Glomerular visceral epithelial cell (primary cell): ENCODE measurements around the gene IMMP2L.

Experiments used
- DNase-seq: peaks from one replicate; pipeline ENCODE4 v3.0.0-alpha.2; 2016; ENCODE audit errors: extremely low spot score

IMMP2L gene

DNA sequence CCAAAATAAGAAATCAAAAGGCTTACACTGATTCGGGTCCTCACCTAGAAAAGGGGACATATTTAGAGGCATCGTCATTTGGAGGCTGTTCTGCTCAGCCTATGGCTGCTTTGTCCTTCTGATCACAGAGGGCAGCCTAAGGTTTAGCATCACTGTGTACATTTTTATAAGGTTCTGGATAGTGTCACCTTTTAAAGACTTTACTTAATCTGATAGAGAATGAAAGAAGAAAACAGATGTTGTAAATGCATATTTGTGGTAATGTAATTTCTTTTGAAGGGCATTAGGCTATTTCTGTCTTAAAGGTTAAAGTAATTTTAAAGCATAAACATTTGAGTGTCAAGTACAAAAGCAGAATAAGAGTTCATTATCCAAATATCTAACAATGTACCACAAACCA lies 916.7 kb downstream of the IMMP2L start:
- DNase-seq: no peak

DNA sequence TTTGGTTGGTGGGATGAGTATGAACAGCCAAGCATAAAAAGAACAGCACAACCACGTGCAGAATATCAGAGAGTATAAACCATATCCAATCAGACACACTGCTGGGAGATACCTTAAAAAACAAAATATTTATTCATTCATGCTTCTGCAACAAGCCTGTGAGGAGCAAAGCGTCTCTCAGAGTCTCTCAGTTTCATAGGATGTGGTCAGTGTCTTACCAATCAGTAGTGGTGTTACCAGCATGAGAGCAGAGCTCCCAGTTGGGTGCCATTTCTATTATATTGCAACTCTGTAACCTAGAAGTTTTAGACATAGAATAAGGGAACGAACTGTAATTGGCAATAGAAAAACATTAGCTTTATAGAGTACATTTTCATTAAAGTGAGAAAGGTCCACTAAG lies 917.2 kb downstream of the IMMP2L start:
- DNase-seq: no peak

DNA sequence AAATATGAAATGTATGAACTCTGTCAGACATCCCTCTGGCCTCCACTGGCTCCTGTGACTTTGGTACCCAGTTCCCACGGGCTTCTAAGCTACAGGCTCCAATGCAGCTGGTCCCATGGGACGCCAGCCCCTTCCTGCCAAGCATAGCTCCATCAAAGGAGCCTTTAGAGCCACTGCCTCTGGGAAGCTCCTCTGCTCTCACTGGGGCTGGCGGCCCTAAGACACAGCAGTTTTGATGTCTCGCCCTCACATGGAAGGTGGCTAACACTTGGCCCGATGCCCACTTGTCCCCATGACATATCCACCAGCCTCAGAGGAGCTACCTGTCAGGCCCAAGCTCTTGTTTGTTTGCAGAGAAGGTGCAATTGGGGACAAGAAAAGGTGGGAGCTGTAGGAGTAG lies 925.0 kb downstream of the IMMP2L start:
- no peak for DNase-seq

DNA sequence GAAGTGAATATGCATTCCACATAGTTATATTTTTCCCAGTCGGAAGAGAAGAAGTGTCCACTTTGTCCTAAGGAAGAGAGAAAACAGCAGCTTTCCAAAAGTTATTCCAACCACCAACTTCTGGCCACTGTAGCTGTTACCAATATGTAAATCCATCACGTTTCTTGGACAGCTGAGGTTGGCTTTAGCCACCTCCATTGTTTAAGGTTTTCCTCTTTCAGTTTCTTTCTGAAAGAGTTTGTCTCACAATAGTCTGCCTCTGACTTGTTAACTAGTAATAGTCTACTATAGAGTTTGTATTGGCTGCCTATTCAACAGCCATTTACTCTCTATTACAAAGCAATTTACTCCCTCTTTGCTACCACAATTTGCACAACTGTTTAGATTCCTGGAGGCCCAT lies 929.0 kb downstream of the IMMP2L start:
- no peak for DNase-seq

- DNase-seq: no peak
Measured at GRCh38 chr7:110626414-110626813, 935.9 kb downstream of the IMMP2L start.

DNA sequence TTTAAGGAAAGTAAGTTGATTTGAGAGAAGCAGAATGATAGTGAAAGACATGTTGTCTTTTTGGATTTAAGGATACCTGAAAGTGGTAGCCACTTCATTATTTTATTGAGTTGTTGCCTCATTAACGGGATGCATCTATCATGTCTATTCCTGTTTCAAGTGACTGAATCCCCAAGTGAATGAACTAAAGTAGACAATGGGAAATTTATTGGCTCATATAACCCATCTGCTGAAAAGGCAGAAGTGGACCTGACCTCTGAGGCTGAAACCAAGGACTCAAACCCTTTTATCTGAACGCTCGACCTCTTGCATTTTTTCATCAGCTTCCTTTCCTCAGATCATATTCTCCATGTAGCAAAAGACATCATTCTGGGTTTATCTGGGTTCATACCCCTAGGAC lies 937.0 kb downstream of the IMMP2L start:
- DNase-seq: no peak

DNA sequence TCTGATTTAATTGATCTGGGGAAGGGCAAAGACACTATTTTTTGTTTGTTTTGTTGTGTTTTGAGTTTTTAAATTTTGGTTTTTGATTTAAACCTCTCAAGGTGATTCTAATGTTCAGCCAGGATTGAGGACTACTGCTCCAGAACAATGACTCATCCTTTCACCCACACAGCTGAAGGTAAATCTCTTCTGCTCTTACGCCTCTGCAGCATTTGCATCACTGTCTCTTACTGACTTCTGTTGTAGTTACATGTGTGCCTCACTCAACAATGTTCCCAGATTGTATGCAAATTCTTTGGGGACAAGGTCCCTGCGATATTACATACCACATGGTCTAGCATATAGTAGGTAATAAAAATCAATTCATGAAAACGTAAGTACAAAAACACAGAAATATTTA lies 938.9 kb downstream of the IMMP2L start:
- no peak for DNase-seq

DNA sequence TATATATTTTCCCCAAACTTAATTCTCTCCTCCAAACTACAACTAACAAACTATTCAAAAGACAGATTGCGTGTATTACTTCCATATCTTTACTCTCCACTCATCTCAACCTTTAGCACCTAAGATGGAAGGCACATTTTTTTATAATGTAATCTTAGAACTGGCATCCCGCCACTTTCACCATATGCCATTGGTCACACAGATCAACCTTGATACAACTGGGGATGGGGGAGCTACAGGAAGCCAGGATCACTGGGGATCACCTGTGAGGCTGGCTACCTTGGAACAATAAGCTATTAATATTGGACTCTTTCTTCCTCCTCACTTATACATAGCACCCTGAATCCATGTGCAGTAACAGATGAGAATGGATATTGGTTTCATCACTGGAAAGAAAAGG lies 941.0 kb downstream of the IMMP2L start:
- no peak for DNase-seq

DNA sequence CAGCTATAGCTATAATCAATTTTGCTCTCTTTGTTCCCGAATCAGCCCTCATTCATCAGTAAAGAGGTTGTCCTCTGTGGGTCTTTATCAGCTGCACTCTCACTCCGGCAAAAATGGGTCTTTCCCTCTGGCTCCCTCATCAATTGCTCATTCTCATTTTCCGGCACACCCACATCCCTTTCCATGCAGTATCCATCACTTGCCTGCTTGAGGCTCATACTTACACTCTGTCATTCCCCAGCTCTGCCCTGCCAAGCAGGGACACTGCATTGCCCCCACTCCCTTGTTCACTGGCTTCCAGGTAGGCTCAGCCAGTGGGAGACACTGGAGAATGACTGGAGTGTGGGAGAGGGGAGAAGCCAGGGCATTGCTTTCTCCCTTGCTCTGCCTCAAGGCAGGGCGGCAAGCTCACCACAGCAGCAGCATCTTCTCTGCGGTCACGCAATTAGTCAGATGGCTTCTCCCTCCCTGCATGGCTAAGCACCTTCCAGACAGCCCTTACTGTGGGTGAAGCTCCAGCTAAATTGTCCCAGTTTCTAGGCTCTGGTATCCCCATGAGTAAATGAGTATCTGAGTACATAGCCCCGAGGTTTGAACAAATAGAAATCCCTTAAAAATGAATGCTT lies 942.1 kb downstream of the IMMP2L start:
- peak; percentile 42 for DNase-seq
